PC-3 (cell line): Measurements from ENCODE around the gene KDSR. TPM values are rescaled to one million over a fixed set of nuclear protein-coding genes. Genes with fewer than 3 reads are reported as not detected.

ENCODE experiments used
- ATAC-seq: fragments of 200-7000 bp; cut with Tn5 transposase; 2 replicates; pipeline ENCODE4 v1.9.1; 2020; ENCODE audit warnings: mild to moderate bottlenecking, moderate library complexity
- BruUV-seq: library from RNA; stranded (reverse); fragments of 400-500 nt; replicated peaks from 2 replicates; lab custom pipeline; 2021; lab: Mats Ljungman, UMichigan
- CTCF ChIA-PET: fragments of 300-600 bp; sonication (Branson Sonifier 250); formaldehyde crosslinking; loops from one replicate; lab custom pipeline; 2022; ENCODE audit warnings: antibody characterized with exemption; lab: Charles Lee
- POLR2A ChIA-PET: fragments of 300-600 bp; sonication (Branson Sonifier 250); formaldehyde crosslinking; loops from one replicate; lab custom pipeline; 2022; ENCODE audit warnings: antibody characterized with exemption; ENCODE audit not compliant: unreplicated experiment; lab: Charles Lee
- DNase-seq: peaks from one replicate; pipeline ENCODE4 v3.0.0-alpha.2; 2015
- H2AFZ ChIP-seq: fragments of 300-600 bp; sonication (generic); 2 replicates; pipeline ENCODE4 v1.6.0; 2016; ENCODE audit warnings: antibody characterized with exemption, low read length
- H3F3A ChIP-seq: fragments of 300-600 bp; sonication (generic); one replicate; pipeline ENCODE4 v1.6.0; 2017; ENCODE audit warnings: antibody characterized with exemption, low read length, control low read depth, mild to moderate bottlenecking; ENCODE audit not compliant: unreplicated experiment
- H3K27ac ChIP-seq: fragments of 300-600 bp; sonication (generic); 2 replicates; pipeline ENCODE4 v1.5.1; 2016; ENCODE audit warnings: mild to moderate bottlenecking, low read length
- H3K27me3 ChIP-seq: fragments of 300-600 bp; sonication (generic); 2 replicates; pipeline ENCODE4 v1.6.1; 2016; ENCODE audit warnings: low read length, mixed read lengths
- H3K36me3 ChIP-seq: fragments of 300-600 bp; sonication (generic); 2 replicates; pipeline ENCODE4 v1.6.1; 2016; ENCODE audit warnings: low read depth, mixed run types, low read length, mixed read lengths
- H3K4me1 ChIP-seq: fragments of 300-600 bp; sonication (generic); 2 replicates; pipeline ENCODE4 v1.5.1; 2016; ENCODE audit warnings: low read length; ENCODE audit not compliant: insufficient read depth
- H3K4me2 ChIP-seq: fragments of 300-600 bp; sonication (generic); 2 replicates; pipeline ENCODE4 v1.6.0; 2016; ENCODE audit warnings: low read length
- H3K4me3 ChIP-seq: fragments of 300-600 bp; sonication (generic); 2 replicates; pipeline ENCODE4 v1.5.1; 2016; ENCODE audit warnings: mild to moderate bottlenecking, low read length, mixed read lengths
- H3K79me2 ChIP-seq: fragments of 300-600 bp; sonication (generic); 2 replicates; pipeline ENCODE4 v1.6.1; 2017; ENCODE audit warnings: low read length, mixed read lengths
- H3K9ac ChIP-seq: fragments of 300-600 bp; sonication (generic); 2 replicates; pipeline ENCODE4 v1.6.0; 2016; ENCODE audit warnings: mild to moderate bottlenecking, low read length
- H3K9me2 ChIP-seq: fragments of 300-600 bp; sonication (generic); replicated peaks from 2 replicates; pipeline ENCODE4 v1.6.1; 2016; ENCODE audit warnings: mixed run types, low read length, mixed read lengths
- H3K9me3 ChIP-seq: fragments of 300-600 bp; sonication (generic); 2 replicates; pipeline ENCODE4 v1.6.1; 2016; ENCODE audit warnings: low read length, mixed read lengths
- H4K20me1 ChIP-seq: fragments of 300-600 bp; sonication (generic); 2 replicates; pipeline ENCODE4 v1.6.1; 2016; ENCODE audit warnings: low read length, mixed read lengths
- CTCF ChIP-seq: fragments of 300-600 bp; sonication (generic); conservative IDR thresholded peaks from 2 replicates; pipeline ENCODE4 v1.5.1; 2017; ENCODE audit warnings: antibody characterized with exemption, low read depth, mild to moderate bottlenecking, low read length
- EZH2 ChIP-seq: fragments of 300-600 bp; sonication (generic); IDR thresholded peaks from one replicate; pipeline ENCODE4 v1.6.1; 2017; ENCODE audit warnings: antibody characterized with exemption, mild to moderate bottlenecking, low read length; ENCODE audit not compliant: unreplicated experiment
- EZH2phosphoT487 ChIP-seq: fragments of 300-600 bp; sonication (generic); IDR thresholded peaks from 2 replicates; pipeline ENCODE4 v1.6.1; 2018; ENCODE audit warnings: mild to moderate bottlenecking, antibody characterized with exemption, low read length, borderline replicate concordance
- intact Hi-C: fragments of 100-400 bp; cut with micrococcal nuclease; formaldehyde crosslinking; loops from 2 replicates; pipeline ENCODE4 v1.9.0; 2023
- total RNA-seq: library from RNA; depleted of rRNA; stranded (reverse); fragments of >200 nt; gene quantifications from 2 replicates; pipeline ENCODE4 v1.2.3, GENCODE V29; 2014

Gene KDSR
- total RNA-seq, 1 experiment from 2014 or later, result 16.1 TPM

GRCh38 chr18:63313396-63313917 lies 53.5 kb downstream of the KDSR start:
- no peaks in the 10 kb centered on the region for H3K27me3 ChIP-seq
- TF ChIP-seq CTCF (no peak), EZH2 (no peak), EZH2phosphoT487 (no peak)
- no peak overlapping the region for H2AFZ ChIP-seq
- DNase-seq, result no peak
- BruUV-seq, result no TSS peak
- no peaks in the 10 kb centered on the region for H3K9me2 ChIP-seq
- ChIA-PET CTCF (no interaction called here), POLR2A (no interaction called here)
- H3K36me3 ChIP-seq, result no peaks in the 10 kb centered on the region
- no peak overlapping the region for H3K9ac ChIP-seq
- H3F3A ChIP-seq, result no peaks in the 10 kb centered on the region
- no peak overlapping the region for H3K4me2 ChIP-seq
- intact Hi-C loops, result no loop called here
- no peaks in the 10 kb centered on the region for H3K79me2 ChIP-seq
- peaks cover 14% of the 10 kb centered on the region for H3K4me1 ChIP-seq
- no peak overlapping the region for H3K27ac ChIP-seq
- no peaks in the 10 kb centered on the region for H4K20me1 ChIP-seq
- H3K4me3 ChIP-seq, result no peak overlapping the region
- no peak for ATAC-seq
- H3K9me3 ChIP-seq, result no peaks in the 10 kb centered on the region

- ChIA-PET POLR2A (no interaction called here), CTCF (no interaction called here)
- DNase-seq, result no peak
- H3K9ac ChIP-seq, result no peak overlapping the region
- no peaks in the 10 kb centered on the region for H3K9me2 ChIP-seq
- H3K79me2 ChIP-seq, result no peaks in the 10 kb centered on the region
- H3K9me3 ChIP-seq, result no peaks in the 10 kb centered on the region
- peaks cover 14% of the 10 kb centered on the region for H3K4me1 ChIP-seq
- no peaks in the 10 kb centered on the region for H3F3A ChIP-seq
- no peak overlapping the region for H3K4me3 ChIP-seq
- intact Hi-C loops, result no loop called here
- ATAC-seq, result no peak
- no peak overlapping the region for H3K4me2 ChIP-seq
- no TSS peak for BruUV-seq
- H3K27me3 ChIP-seq, result no peaks in the 10 kb centered on the region
- TF ChIP-seq EZH2phosphoT487, result no peak
- TF ChIP-seq EZH2, result no peak
- no peak for TF ChIP-seq CTCF
- H3K36me3 ChIP-seq, result no peaks in the 10 kb centered on the region
- no peak overlapping the region for H2AFZ ChIP-seq
- no peak overlapping the region for H3K27ac ChIP-seq
- H4K20me1 ChIP-seq, result no peaks in the 10 kb centered on the region
These were observed 54.1 kb downstream of the KDSR start for GRCh38 chr18:63312737-63313395.

- Histone ChIP-seq H3K27me3 (no peaks in the 10 kb centered on the region), H3K4me2 (no peak overlapping the region), H3K36me3 (no peaks in the 10 kb centered on the region), H4K20me1 (no peaks in the 10 kb centered on the region), H3K9ac (no peak overlapping the region), H3K9me3 (no peaks in the 10 kb centered on the region), H3K27ac (no peak overlapping the region), H2AFZ (no peak overlapping the region), H3K4me1 (peaks cover 13% of the 10 kb centered on the region), H3F3A (no peaks in the 10 kb centered on the region), H3K9me2 (no peaks in the 10 kb centered on the region), H3K4me3 (no peak overlapping the region), H3K79me2 (no peaks in the 10 kb centered on the region)
- DNase-seq (no peak), ATAC-seq (no peak)
- TF ChIP-seq CTCF (no peak), EZH2phosphoT487 (no peak), EZH2 (no peak)
- CTCF ChIA-PET, result no interaction called here
- no TSS peak for BruUV-seq
- intact Hi-C loops, result no loop called here
- POLR2A ChIA-PET, result no interaction called here
These were observed 55.0 kb downstream of the KDSR start for GRCh38 chr18:63312019-63312409.
